ENCODE results near the gene ZMYND8.
A peak's percentile ranks its signal among the peaks of the same experiment; 100 is the strongest.
"Not testable (repeated sequence)": the region's sequence is repeated elsewhere in the genome, so short reads cannot be mapped to it uniquely, and the experiment has no call there.

ZMYND8 gene

DNA sequence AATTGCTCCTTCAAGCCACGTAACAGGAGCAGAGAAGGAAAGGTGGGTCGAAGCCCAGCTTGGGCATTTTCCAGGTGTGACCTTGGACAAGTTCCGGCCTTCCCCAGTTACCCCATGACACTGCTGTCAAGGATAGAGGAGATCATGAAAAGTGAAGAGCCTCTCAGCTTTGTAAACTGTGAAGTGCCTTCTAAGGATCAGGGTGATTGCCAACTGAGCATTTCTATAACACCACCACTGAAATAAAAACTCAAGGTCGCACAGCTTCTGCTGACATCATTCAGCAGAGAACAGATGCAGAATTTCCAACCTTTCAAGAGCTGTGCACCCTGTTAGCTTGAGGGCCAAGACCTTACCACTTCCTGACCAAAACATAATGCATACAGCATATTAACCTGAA is 24.0 kb upstream of the ZMYND8 start:
- ChIA-PET CTCF (interaction anchor here (0.8 to 10.2 kb wide), 7 partner anchors 106 to 243 kb away, joined by 3 to 633 read pairs (median 70); no protein-coding TSS in a partner anchor), POLR2A (interaction anchor here (1.0 to 3.1 kb wide), 6 partner anchors 20 to 121 kb away, joined by 3 to 25 read pairs (median 4); partner anchors contain the start of genes NCOA3 and ZMYND8)
- no peak overlapping the region for H3K4me3 ChIP-seq (ENCODE audit: low read depth, low read length)
- TF ChIP-seq, protein P1, sequence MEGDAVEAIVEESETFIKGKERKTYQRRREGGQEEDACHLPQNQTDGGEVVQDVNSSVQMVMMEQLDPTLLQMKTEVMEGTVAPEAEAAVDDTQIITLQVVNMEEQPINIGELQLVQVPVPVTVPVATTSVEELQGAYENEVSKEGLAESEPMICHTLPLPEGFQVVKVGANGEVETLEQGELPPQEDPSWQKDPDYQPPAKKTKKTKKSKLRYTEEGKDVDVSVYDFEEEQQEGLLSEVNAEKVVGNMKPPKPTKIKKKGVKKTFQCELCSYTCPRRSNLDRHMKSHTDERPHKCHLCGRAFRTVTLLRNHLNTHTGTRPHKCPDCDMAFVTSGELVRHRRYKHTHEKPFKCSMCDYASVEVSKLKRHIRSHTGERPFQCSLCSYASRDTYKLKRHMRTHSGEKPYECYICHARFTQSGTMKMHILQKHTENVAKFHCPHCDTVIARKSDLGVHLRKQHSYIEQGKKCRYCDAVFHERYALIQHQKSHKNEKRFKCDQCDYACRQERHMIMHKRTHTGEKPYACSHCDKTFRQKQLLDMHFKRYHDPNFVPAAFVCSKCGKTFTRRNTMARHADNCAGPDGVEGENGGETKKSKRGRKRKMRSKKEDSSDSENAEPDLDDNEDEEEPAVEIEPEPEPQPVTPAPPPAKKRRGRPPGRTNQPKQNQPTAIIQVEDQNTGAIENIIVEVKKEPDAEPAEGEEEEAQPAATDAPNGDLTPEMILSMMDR (IDR thresholded peaks at IDR 0.05; ENCODE audit: insufficient read depth, low read length, missing control alignments), result no peak
- DNase-seq (ENCODE audit: low read depth, low spot score), result no peak

DNA sequence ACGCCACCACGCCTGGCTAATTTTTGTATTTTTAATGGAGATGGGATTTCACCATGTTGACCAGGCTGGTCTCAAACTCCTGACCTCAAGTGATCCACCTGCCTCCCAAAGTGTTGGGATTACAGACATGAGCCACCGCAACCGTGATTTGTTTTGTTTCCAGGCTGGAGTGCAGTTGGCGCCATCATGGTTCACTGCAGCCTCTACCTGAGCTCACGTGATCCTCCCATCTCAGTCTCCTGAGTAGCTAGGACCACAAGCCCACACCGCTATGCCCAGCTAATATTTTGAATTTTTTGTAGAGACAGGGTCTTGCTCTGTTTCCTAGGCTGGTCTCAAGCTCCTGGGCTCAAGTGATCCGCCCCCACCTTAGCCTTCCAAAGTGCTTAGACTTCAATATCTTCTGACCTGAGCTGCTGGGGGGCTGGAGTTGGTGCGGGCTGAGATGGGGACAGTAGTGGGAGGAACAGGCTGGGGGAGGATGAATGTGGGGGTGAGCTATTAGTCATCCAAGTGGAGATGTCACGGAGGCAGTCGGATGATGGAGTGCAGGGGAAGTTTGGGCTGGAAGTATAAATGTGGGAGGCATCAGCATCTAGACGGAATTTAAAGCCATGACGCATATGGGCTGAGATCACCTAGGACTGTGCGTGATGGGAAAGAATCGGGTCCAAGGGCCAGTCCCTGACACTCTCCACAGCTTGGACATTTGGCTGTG is 23.1 kb upstream of the ZMYND8 start:
- DNase-seq (ENCODE audit: low read depth, low spot score), result peak; percentile 58
- CTCF ChIA-PET, result interaction anchor here (0.9 to 10.2 kb wide), 8 partner anchors 32 to 242 kb away, joined by 3 to 633 read pairs (median 6); no protein-coding TSS in a partner anchor
- POLR2A ChIA-PET, result interaction anchor here (0.7 to 3.1 kb wide), 8 partner anchors 19 to 122 kb away, joined by 3 to 25 read pairs (median 4); partner anchors contain the start of genes NCOA3 and ZMYND8
- TF ChIP-seq, protein P1 (IDR thresholded peaks at IDR 0.05; ENCODE audit: insufficient read depth, low read length, missing control alignments), result no peak
- H3K4me3 ChIP-seq (ENCODE audit: low read depth, low read length), result no peak overlapping the region

DNA sequence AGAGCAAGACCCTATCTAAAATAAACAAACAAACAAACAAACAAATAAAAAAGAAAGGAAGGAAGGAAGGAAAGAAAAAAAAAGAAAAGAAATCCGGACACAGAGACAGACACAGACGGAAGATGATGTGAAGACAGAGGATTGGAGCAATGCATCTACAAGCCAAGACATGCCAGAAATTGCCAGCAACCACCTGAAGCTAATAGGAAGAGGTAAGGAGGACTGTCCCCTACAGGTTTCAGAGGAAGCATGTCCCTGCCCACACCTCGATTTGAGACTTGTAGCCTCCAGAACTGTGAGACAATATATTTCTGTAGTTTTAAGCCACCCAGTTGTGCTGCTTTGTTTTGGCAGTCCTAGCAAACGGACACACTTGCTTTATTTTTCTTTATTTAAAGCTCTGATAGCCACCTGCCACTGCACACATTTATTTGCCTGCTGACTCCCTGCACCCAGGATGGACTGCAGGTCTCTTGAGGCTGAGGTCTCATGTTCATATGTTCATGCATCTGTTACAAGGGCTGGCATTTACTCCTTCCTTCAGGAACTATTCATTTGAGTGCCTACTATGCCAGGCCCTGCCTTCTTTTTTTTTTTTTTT is 20.7 kb upstream of the ZMYND8 start:
- TF ChIP-seq, protein P1 (IDR thresholded peaks at IDR 0.05; ENCODE audit: insufficient read depth, low read length, missing control alignments), result no peak
- DNase-seq (ENCODE audit: low read depth, low spot score), result no peak
- ChIA-PET POLR2A (no interaction called here), CTCF (interaction anchor here (1.5 to 1.8 kb wide), 2 partner anchors 17 to 103 kb away, joined by 3 to 10 read pairs; no protein-coding TSS in a partner anchor)
- H3K4me3 ChIP-seq (ENCODE audit: low read depth, low read length), result no peak overlapping the region

DNA sequence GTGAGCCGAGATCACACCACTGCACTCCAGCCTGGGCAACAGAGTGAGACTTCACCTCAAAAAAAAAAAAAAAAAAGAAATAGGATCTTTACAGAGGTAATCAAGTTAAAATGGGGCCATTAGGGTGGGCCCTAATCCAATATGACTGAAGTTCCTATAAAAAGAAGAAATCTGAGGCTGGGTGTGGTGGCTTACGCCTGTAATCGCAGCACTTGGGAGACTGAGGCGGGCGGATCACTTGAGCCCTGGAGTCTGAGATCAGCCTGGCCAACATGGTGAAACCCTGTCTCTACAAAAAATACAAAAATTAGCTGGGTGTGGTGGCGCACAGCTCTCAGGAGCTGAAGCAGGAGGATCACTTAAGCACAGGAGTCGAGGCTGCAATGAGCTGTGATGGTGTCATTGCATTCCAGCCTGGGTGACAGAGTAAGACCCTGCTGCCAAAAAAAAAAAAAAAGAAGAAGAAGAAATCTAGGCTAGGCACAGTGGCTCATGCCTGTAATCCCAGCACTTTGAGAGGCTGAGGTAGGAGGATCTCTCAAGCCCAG is 19.7 kb upstream of the ZMYND8 start:
- H3K4me3 ChIP-seq (ENCODE audit: low read depth, low read length); DNase-seq (ENCODE audit: low read depth, low spot score); POLR2A ChIA-PET: not testable (repeated sequence)
- CTCF ChIA-PET, result interaction anchor here (1.5 to 1.8 kb wide), 2 partner anchors 16 to 102 kb away, joined by 3 to 10 read pairs; no protein-coding TSS in a partner anchor

DNA sequence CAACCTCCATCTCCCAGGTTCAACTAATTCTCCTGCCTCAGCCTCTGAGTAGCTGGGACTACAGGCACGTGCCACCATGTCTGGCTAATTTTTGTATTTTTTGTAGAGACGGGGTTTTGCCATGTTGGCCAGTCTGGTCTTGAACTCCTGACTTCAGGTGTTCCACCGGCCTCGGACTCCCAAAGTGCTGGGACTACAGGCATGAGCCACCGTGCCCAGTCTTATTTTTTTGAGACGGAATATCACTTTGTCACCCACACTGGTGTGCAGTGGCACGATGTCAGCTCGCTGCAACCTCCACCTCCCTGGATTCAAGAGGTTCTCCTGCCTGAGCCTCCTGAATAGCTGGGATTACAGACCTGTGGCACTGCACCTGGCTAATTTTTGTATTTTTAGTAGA is 17.6 kb upstream of the ZMYND8 start:
- DNase-seq (ENCODE audit: low read depth, low spot score); POLR2A ChIA-PET; H3K4me3 ChIP-seq (ENCODE audit: low read depth, low read length): not testable (repeated sequence)
- CTCF ChIA-PET, result interaction anchor here (0.8 to 4.6 kb wide), 3 partner anchors 9 to 101 kb away, joined by 3 to 32 read pairs (median 7); no protein-coding TSS in a partner anchor

DNA sequence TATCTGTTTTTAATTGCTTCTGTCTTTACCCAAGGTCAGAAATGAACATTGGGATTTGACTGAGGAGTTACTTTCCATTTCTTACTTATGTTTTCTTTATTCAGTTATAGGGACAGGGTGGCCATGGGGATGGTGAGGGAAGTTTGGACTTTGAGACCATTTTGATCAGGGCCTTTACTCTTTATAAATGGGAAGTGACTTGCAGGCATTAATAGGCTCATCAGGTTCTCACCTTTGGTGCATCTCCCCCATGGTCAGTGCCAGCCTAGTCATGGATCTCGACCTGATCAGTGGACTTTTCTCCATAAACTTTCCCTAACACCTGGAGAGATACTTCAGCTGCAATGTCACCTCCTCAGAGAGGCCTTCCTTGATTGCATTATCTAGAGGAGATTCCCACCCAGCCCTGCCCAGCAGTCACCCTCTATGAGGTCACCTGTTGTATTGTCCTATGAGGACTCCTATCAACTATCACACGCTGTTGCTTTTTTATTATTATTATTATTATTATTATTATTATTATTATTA is 16.8 kb upstream of the ZMYND8 start:
- H3K4me3 ChIP-seq (ENCODE audit: low read depth, low read length), result no peak overlapping the region
- TF ChIP-seq, protein P1 (IDR thresholded peaks at IDR 0.05; ENCODE audit: insufficient read depth, low read length, missing control alignments), result no peak
- ChIA-PET CTCF (interaction anchor here (0.8 to 4.6 kb wide), 4 partner anchors 10 to 101 kb away, joined by 3 to 32 read pairs (median 8); no protein-coding TSS in a partner anchor), POLR2A (interaction anchor here (1.0 to 1.1 kb wide), 2 partner anchors 13 to 52 kb away, joined by 3 to 4 read pairs; no protein-coding TSS in a partner anchor)
- no peak for DNase-seq (ENCODE audit: low read depth, low spot score)
